Adrenal gland (tissue), 12 donors: Measurements from ENCODE around the gene PMIS2. TPM values are rescaled to one million over a fixed set of nuclear protein-coding genes. Genes with fewer than 3 reads are reported as not detected.
A peak's percentile ranks its signal among the peaks of the same experiment; 100 is the strongest.

Experiments used
- DNase-seq, 7 donors: peaks; one replicate each; pipeline ENCODE4 v3.0.0-alpha.2; 2019 to 2020
- H3K27ac ChIP-seq, 5 donors: fragments of 200-600 bp; sonication (generic) in 4 of 5; 1 replicate in 3 of 5; 2 replicates in 2 of 5; pipeline versions ENCODE4 v1.5.1 to v1.8.0; 2016 to 2020; ENCODE audit warnings: mild to moderate bottlenecking in 1 of 5
- H3K27me3 ChIP-seq: fragments of 200-600 bp; 2 replicates; pipeline ENCODE4 v1.8.0; 2021
- H3K36me3 ChIP-seq, 2 donors: fragments of 200-600 bp; replicated peaks in 1 of 2; 1 replicate in 1 of 2; 2 replicates in 1 of 2; pipeline versions ENCODE4 v1.5.1 to v1.8.0; 2018 to 2022
- H3K4me1 ChIP-seq, 2 donors: fragments of 200-600 bp; replicated peaks in 1 of 2; 1 replicate in 1 of 2; 2 replicates in 1 of 2; pipeline versions ENCODE4 v1.5.1 to v1.8.0; 2018 to 2021
- H3K4me3 ChIP-seq, 4 donors: fragments of 200-600 bp; sonication (generic) in 3 of 4; one replicate each; pipeline ENCODE4 v1.5.1; 2016 to 2018
- H3K9me3 ChIP-seq, 3 donors: fragments of 200-600 bp; sonication (generic) in 1 of 3; replicated peaks in 1 of 3; 1 replicate in 2 of 3; 2 replicates in 1 of 3; pipeline versions ENCODE4 v1.5.1 to v1.8.0; 2016 to 2021
- CTCF ChIP-seq, 6 experiments: fragments of 450-650 bp in 4 of 6; fragments of 200-600 bp in 2 of 6; sonication (generic) in 1 of 6; IDR thresholded peaks; 1 replicate in 5 of 6; 2 replicates in 1 of 6; pipeline versions ENCODE4 v1.5.1 to v1.8.0; 2016 to 2021; ENCODE audit warnings: antibody characterized with exemption in 6 of 6, mild to moderate bottlenecking in 2 of 6, moderate library complexity in 1 of 6
- POLR2A ChIP-seq, 2 donors: fragments of 450-650 bp; IDR thresholded peaks; one replicate each; pipeline ENCODE4 v1.6.1; 2017; ENCODE audit warnings: antibody characterized with exemption in 2 of 2, mild to moderate bottlenecking in 2 of 2, moderate library complexity in 1 of 2
- WGBS, 4 donors: extraction: QIAGEN DNeasy Blood & Tissue Kit in 2 of 4; methylation state at CpG; one replicate each; pipeline versions ENCODE4 v1.1.5 to v1.1.7; 2013 to 2017; 5-methylcytosine and 5-hydroxymethylcytosine counted together
- intact Hi-C, 2 donors: fragments of 100-400 bp; cut with DNase I; formaldehyde crosslinking; loops; one replicate each; pipeline versions ENCODE4 v1.14.1 to v1.15.0; 2022 to 2023
- polyA plus RNA-seq, 3 donors: library from polyadenylated mRNA; stranded (reverse); fragments of 200-250 nt in 2 of 3; fragments of 350-450 nt in 1 of 3; fragmentation: Illumina TruSeq in 1 of 3; extraction: RNeasy Lipid Tissue Mini Kit (QIAGEN cat#74804) in 1 of 3; gene quantifications; one replicate each; pipeline ENCODE4 v1.2.3, GENCODE V29; 2013 to 2014
- total RNA-seq, 9 donors: library from RNA; depleted of rRNA in 4 of 9; stranded (reverse); fragments of >200 nt in 4 of 9; fragments of 120-200 nt in 1 of 9; fragmentation: NEBNext Ultra II Directional in 1 of 9; extraction: Animal tissue kit (Norgen Biotek cat#: 25700) in 1 of 9; gene quantifications; one replicate each; pipeline versions ENCODE4 v1.1.0 to v1.2.4, GENCODE V29; 2013 to 2023
- donor health status: healthy with polysubstance abuse.
- donor health status: Bipolar disorder and iron deficiency.
- donor health status: DM: yes; HTN: yes; CAD: no.
- donor health status: DM: no; HTN: no; CAD: no.
- donor health status: DM: no; HTN: no; CAD: no.
- donor health status: DM: yes; HTN: yes; CAD: no.

PMIS2 gene
- total and polyA plus RNA-seq, 12 donors, result 0.61 to 0.81 TPM; not detected in 10

GRCh38 chr19:35558400-35559280 lies 27.3 kb upstream of the PMIS2 start:
- H3K27ac ChIP-seq, result peak overlapping the region in 1 of 5 donors; percentile 37
- H3K27me3 ChIP-seq, result no peaks in the 10 kb centered on the region
- H3K9me3 ChIP-seq, result no peaks in the 10 kb centered on the region
- peak in 2 of 7 donors; percentile 9 to 22 for DNase-seq
- H3K4me3 ChIP-seq, result peak overlapping the region in 2 of 4 donors; percentile 35 to 55
- H3K4me1 ChIP-seq, result peaks cover 6 to 12% of the 10 kb centered on the region in 2 donors
- 33 to 88% (median 41%) methylated on average over 17 to 53 of the region's 53 CpGs for WGBS, 4 donors
- TF ChIP-seq CTCF (IDR thresholded peaks at IDR 0.05), result no peak
- TF ChIP-seq POLR2A (IDR thresholded peaks at IDR 0.05), result no peak
- intact Hi-C loops, result no loop called here
- no peaks in the 10 kb centered on the region for H3K36me3 ChIP-seq

GRCh38 chr19:35559281-35559659 lies 26.7 kb upstream of the PMIS2 start:
- Histone ChIP-seq H3K4me1 (peaks cover 6 to 10% of the 10 kb centered on the region in 2 donors), H3K9me3 (no peaks in the 10 kb centered on the region), H3K27ac (no peak overlapping the region), H3K27me3 (no peaks in the 10 kb centered on the region), H3K36me3 (no peaks in the 10 kb centered on the region), H3K4me3 (no peak overlapping the region)
- DNase-seq, result no peak
- intact Hi-C loops, result no loop called here
- WGBS, 4 donors, result 79 to 97% (median 85%) methylated on average over 10 to 11 of the region's 11 CpGs
- no peak for TF ChIP-seq POLR2A (IDR thresholded peaks at IDR 0.05)
- no peak for TF ChIP-seq CTCF (IDR thresholded peaks at IDR 0.05)

- no peaks in the 10 kb centered on the region for H3K9me3 ChIP-seq
- H3K4me3 ChIP-seq, result no peak overlapping the region
- no peak for DNase-seq
- peaks cover 6 to 10% of the 10 kb centered on the region in 2 donors for H3K4me1 ChIP-seq
- 92 to 95% (median 93%) methylated on average over 23 of the region's 23 CpGs for WGBS, 4 donors
- H3K36me3 ChIP-seq, result no peaks in the 10 kb centered on the region
- intact Hi-C loops, result no loop called here
- no peak overlapping the region for H3K27ac ChIP-seq
- no peaks in the 10 kb centered on the region for H3K27me3 ChIP-seq
- TF ChIP-seq CTCF (IDR thresholded peaks at IDR 0.05), result no peak
- no peak for TF ChIP-seq POLR2A (IDR thresholded peaks at IDR 0.05)
These were observed 26.2 kb upstream of the PMIS2 start for GRCh38 chr19:35559781-35560180.

GRCh38 chr19:35560271-35560670 lies 25.7 kb upstream of the PMIS2 start:
- H3K27me3 ChIP-seq, result no peaks in the 10 kb centered on the region
- TF ChIP-seq CTCF (IDR thresholded peaks at IDR 0.05), result no peak
- no peaks in the 10 kb centered on the region for H3K36me3 ChIP-seq
- WGBS, 4 donors, result 83 to 93% (median 90%) methylated on average over 4 to 18 of the region's 18 CpGs
- no peak for DNase-seq
- peaks cover 6 to 10% of the 10 kb centered on the region in 2 donors for H3K4me1 ChIP-seq
- H3K9me3 ChIP-seq, result no peaks in the 10 kb centered on the region
- no peak overlapping the region for H3K4me3 ChIP-seq
- no peak overlapping the region for H3K27ac ChIP-seq
- intact Hi-C loops, result no loop called here
